Naive B cell (primary cell): ENCODE results near the gene TMEM234. TPM values are rescaled to one million over a fixed set of nuclear protein-coding genes. Genes with fewer than 3 reads are reported as not detected.
A peak's percentile ranks its signal among the peaks of the same experiment; 100 is the strongest.

Experiments
- ATAC-seq, 2 donors: fragments of 150-1000 bp; cut with Tn5 transposase; 2 replicates each; pipeline ENCODE4 v1.10.0; 2021; ENCODE audit warnings: low read depth in 2 of 2, mild to moderate bottlenecking in 2 of 2, moderate library complexity in 2 of 2
- DNase-seq: peaks from one replicate; pipeline ENCODE4 v3.0.0; 2022
- H3K27ac Mint-ChIP-seq, 6 donors: one replicate each; pipeline ENCODE4 v1.8.0; 2020 to 2022; ENCODE audit warnings: mild to moderate bottlenecking in 6 of 6, mixed read lengths in 6 of 6, moderate library complexity in 5 of 6, inconsistent platforms in 2 of 6
- H3K27me3 Mint-ChIP-seq, 3 donors: one replicate each; pipeline ENCODE4 v1.8.0; 2021 to 2022; ENCODE audit warnings: mixed read lengths in 3 of 3, mild to moderate bottlenecking in 1 of 3
- H3K36me3 Mint-ChIP-seq, 2 donors: one replicate each; pipeline ENCODE4 v1.8.0; 2020 to 2022; ENCODE audit warnings: mixed read lengths in 2 of 2, inconsistent platforms in 1 of 2, mild to moderate bottlenecking in 1 of 2
- H3K4me1 Mint-ChIP-seq, 3 donors: one replicate each; pipeline ENCODE4 v1.8.0; 2020 to 2022; ENCODE audit warnings: mixed read lengths in 3 of 3, inconsistent platforms in 1 of 3, mild to moderate bottlenecking in 1 of 3, moderate library complexity in 1 of 3
- H3K4me3 Mint-ChIP-seq, 8 donors: one replicate each; pipeline ENCODE4 v1.8.0; 2020 to 2022; ENCODE audit warnings: mild to moderate bottlenecking in 8 of 8, mixed read lengths in 8 of 8, moderate library complexity in 8 of 8, inconsistent platforms in 2 of 8
- H3K9me3 Mint-ChIP-seq, 7 donors: one replicate each; pipeline ENCODE4 v1.8.0; 2020 to 2022; ENCODE audit warnings: mixed read lengths in 7 of 7, mild to moderate bottlenecking in 5 of 7, inconsistent platforms in 2 of 7, moderate library complexity in 1 of 7
- polyA plus RNA-seq, 6 donors: library from polyadenylated mRNA; unstranded; fragments of 300-500 nt; fragmentation: Illumina TruSeq; gene quantifications; one replicate each; pipeline ENCODE4 v1.2.3, GENCODE V29; 2021; ENCODE audit warnings: low read depth in 6 of 6

Gene TMEM234
- polyA plus RNA-seq, 6 donors from 2014 or later = 6.8 to 12.0 (median 10.9) TPM; not detected in 1

- H3K4me3 Mint-ChIP-seq = peak overlapping the region in 1 of 8 donors; percentile 57
- H3K4me1 Mint-ChIP-seq = peaks cover 5 to 7% (median 6%) of the 10 kb centered on the region in 3 donors
- no peaks in the 10 kb centered on the region for H3K9me3 Mint-ChIP-seq
- H3K36me3 Mint-ChIP-seq = peaks cover 15 to 31% of the 10 kb centered on the region in 2 donors
- DNase-seq (no peak), ATAC-seq (no peak)
- H3K27me3 Mint-ChIP-seq = no peaks in the 10 kb centered on the region
- no peak overlapping the region for H3K27ac Mint-ChIP-seq
Observed at GRCh38 chr1:32170991-32171390, 51.2 kb downstream of the TMEM234 start.

Other genes with a start within 250 kb of the TMEM234 start
- gene KHDRBS1, start 208.5 kb downstream of the TMEM234 start, polyA plus RNA-seq = 100 to 1,000 TPM in 5 of 6 donors, 10 to 100 TPM in 1; 96.3 to 134 (median 115) TPM
- 1 to 10 TPM; 2.1 to 6.6 (median 4.1) TPM for gene TMEM39B, start 149.4 kb downstream of the TMEM234 start, polyA plus RNA-seq
- 10 to 100 TPM; 10.3 to 35.2 (median 25.8) TPM for gene KPNA6, start 114.3 kb downstream of the TMEM234 start, polyA plus RNA-seq
- 10 to 100 TPM; 12.0 to 29.8 (median 20.6) TPM for gene TXLNA, start 42.7 kb downstream of the TMEM234 start, polyA plus RNA-seq
- 10 to 100 TPM in 5 of 6 donors, 1 to 10 TPM in 1; 9.1 to 14.5 (median 12.3) TPM for gene CCDC28B, start 21.8 kb downstream of the TMEM234 start, polyA plus RNA-seq
- gene IQCC, start 16.7 kb downstream of the TMEM234 start, polyA plus RNA-seq = 1 to 10 TPM in 3 of 6 donors, under 1 TPM in 2, not detected in 1; 0.75 to 2.3 (median 1.4) TPM
- gene DCDC2B, start 13.3 kb downstream of the TMEM234 start, polyA plus RNA-seq = under 1 TPM in 2 of 6 donors, not detected in 4; 0.13 to 0.36 TPM
- 100 to 1,000 TPM; 152 to 251 (median 180) TPM for gene EIF3I, start 54 bp upstream of the TMEM234 start, polyA plus RNA-seq
- under 1 TPM in 1 of 6 donors, not detected in 5; 0.42 TPM for gene FAM167B, start 24.9 kb upstream of the TMEM234 start, polyA plus RNA-seq
- 100 to 1,000 TPM in 1 of 6 donors, 10 to 100 TPM in 5; 57.7 to 124 (median 61.1) TPM for gene LCK, start 28.9 kb upstream of the TMEM234 start, polyA plus RNA-seq
- 100 to 1,000 TPM; 179 to 253 (median 204) TPM for gene HDAC1, start 69.7 kb upstream of the TMEM234 start, polyA plus RNA-seq
- 100 to 1,000 TPM; 171 to 297 (median 207) TPM for gene MARCKSL1, start 113.9 kb upstream of the TMEM234 start, polyA plus RNA-seq
- gene FAM229A, start 140.1 kb upstream of the TMEM234 start, polyA plus RNA-seq = 1 to 10 TPM in 1 of 6 donors, under 1 TPM in 4, not detected in 1; 0.24 to 1.2 (median 0.53) TPM
- gene TSSK3, start 140.2 kb upstream of the TMEM234 start, polyA plus RNA-seq = 1 to 10 TPM in 3 of 6 donors, under 1 TPM in 3; 0.30 to 4.8 (median 0.94) TPM
- gene BSDC1, start 172.1 kb upstream of the TMEM234 start, polyA plus RNA-seq = 10 to 100 TPM; 22.8 to 66.7 (median 44.0) TPM
- not detected for gene ZBTB8B, start 242.7 kb upstream of the TMEM234 start, polyA plus RNA-seq